PC-9 (cell line): ENCODE data around the gene TUBG1. TPM values are rescaled to one million over a fixed set of nuclear protein-coding genes. Genes with fewer than 3 reads are reported as not detected.
A peak's percentile ranks its signal among the peaks of the same experiment; 100 is the strongest.

Experiments used
- BruUV-seq: library from RNA; stranded (reverse); fragments of 400-500 nt; replicated peaks from 2 replicates; lab custom pipeline; 2021; lab: Mats Ljungman, UMichigan
- CTCF ChIA-PET: fragments of 300-600 bp; sonication (Branson Sonifier 250); formaldehyde crosslinking; loops from one replicate; lab custom pipeline; 2022; ENCODE audit warnings: antibody characterized with exemption; lab: Charles Lee
- POLR2A ChIA-PET: fragments of 300-600 bp; sonication (Branson Sonifier 250); formaldehyde crosslinking; loops from one replicate; lab custom pipeline; 2022; ENCODE audit warnings: antibody characterized with exemption; ENCODE audit not compliant: unreplicated experiment; lab: Charles Lee
- DNase-seq, 2 experiments: peaks; one replicate each; pipeline versions ENCODE4 v3.0.0 to v3.0.0-alpha.2; 2015 to 2022; ENCODE audit warnings: mixed read lengths in 1 of 2
- H2AFZ ChIP-seq: fragments of 200-600 bp; sonication (generic); 2 replicates; pipeline ENCODE4 v1.8.1; 2017; ENCODE audit warnings: antibody characterized with exemption
- H3F3A ChIP-seq: fragments of 200-600 bp; sonication (generic); 2 replicates; pipeline ENCODE4 v1.8.1; 2017; ENCODE audit warnings: antibody characterized with exemption, mild to moderate bottlenecking, low read depth; ENCODE audit not compliant: insufficient read depth
- H3K27ac ChIP-seq: fragments of 200-600 bp; sonication (generic); 2 replicates; pipeline ENCODE4 v1.6.1; 2016; ENCODE audit warnings: mixed run types
- H3K27me3 ChIP-seq: fragments of 200-600 bp; sonication (generic); 2 replicates; pipeline ENCODE4 v1.6.1; 2016; ENCODE audit warnings: low read depth, mixed run types; ENCODE audit not compliant: insufficient read depth
- H3K36me3 ChIP-seq: fragments of 200-600 bp; sonication (generic); 2 replicates; pipeline ENCODE4 v1.6.1; 2016; ENCODE audit warnings: low read depth, mixed run types
- H3K4me1 ChIP-seq: fragments of 200-600 bp; sonication (generic); replicated peaks from 2 replicates; pipeline ENCODE4 v1.6.1; 2016; ENCODE audit warnings: mixed run types; ENCODE audit not compliant: insufficient read depth
- H3K4me2 ChIP-seq: fragments of 200-600 bp; sonication (generic); 2 replicates; pipeline ENCODE4 v1.6.1; 2017; ENCODE audit warnings: mixed run types
- H3K4me3 ChIP-seq: fragments of 200-600 bp; sonication (generic); 2 replicates; pipeline ENCODE4 v1.6.1; 2016; ENCODE audit warnings: mixed run types
- H3K79me2 ChIP-seq: fragments of 200-600 bp; sonication (generic); 2 replicates; pipeline ENCODE4 v1.6.1; 2017; ENCODE audit warnings: low read depth, mixed run types
- H3K9me2 ChIP-seq: fragments of 200-600 bp; sonication (generic); 2 replicates; pipeline ENCODE4 v1.8.1; 2017; ENCODE audit warnings: mild to moderate bottlenecking; ENCODE audit not compliant: insufficient read depth
- H3K9me3 ChIP-seq: fragments of 200-600 bp; sonication (generic); 2 replicates; pipeline ENCODE4 v1.8.1; 2016; ENCODE audit warnings: low read depth; ENCODE audit not compliant: insufficient read depth
- H4K20me1 ChIP-seq: fragments of 200-600 bp; sonication (generic); 2 replicates; pipeline ENCODE4 v1.8.1; 2017; ENCODE audit not compliant: insufficient read depth
- EZH2 ChIP-seq: fragments of 200-600 bp; sonication (generic); IDR thresholded peaks from 2 replicates; pipeline ENCODE4 v1.8.0; 2017; ENCODE audit warnings: antibody characterized with exemption, low read depth
- intact Hi-C: fragments of 100-400 bp; cut with micrococcal nuclease; formaldehyde crosslinking; loops from one replicate; pipeline ENCODE4 v1.10.0; 2022; ENCODE audit not compliant: unreplicated experiment
- total RNA-seq: library from RNA; stranded (reverse); gene quantifications from 2 replicates; pipeline ENCODE4 v1.2.3, GENCODE V29; 2021
- TF ChIP-seq, protein P1 (sequence below): fragments of 200-600 bp; sonication (generic); conservative IDR thresholded peaks from 2 replicates; pipeline ENCODE4 v1.6.1; 2017; ENCODE audit warnings: mixed run types, antibody characterized with exemption, mild to moderate bottlenecking, moderate library complexity

The TUBG1 gene
- total RNA-seq, 1 experiment from 2014 or later: 85.6 TPM

DNA sequence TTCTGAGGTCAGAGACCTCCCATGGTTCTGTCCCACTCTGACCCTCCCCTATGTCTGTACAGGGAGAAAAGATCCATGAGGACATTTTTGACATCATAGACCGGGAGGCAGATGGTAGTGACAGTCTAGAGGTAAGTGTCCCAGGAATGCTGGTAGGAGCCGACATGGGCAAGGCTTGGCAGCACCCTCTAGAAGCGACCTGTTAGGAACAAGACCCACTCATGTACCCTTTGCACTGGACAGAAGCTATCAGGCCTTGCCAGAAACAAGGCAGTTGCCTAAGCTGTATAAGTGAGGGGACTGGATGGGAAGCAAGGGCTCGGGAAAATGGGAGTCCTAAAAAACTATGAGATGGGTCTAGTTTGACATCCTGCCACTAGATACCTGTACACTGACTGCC is 2.5 kb downstream of the TUBG1 start:
- BruUV-seq: no TSS peak
- peaks cover 19% of the 10 kb centered on the region; the same call in 1 of the 2 replicates for H3K36me3 ChIP-seq

DNA sequence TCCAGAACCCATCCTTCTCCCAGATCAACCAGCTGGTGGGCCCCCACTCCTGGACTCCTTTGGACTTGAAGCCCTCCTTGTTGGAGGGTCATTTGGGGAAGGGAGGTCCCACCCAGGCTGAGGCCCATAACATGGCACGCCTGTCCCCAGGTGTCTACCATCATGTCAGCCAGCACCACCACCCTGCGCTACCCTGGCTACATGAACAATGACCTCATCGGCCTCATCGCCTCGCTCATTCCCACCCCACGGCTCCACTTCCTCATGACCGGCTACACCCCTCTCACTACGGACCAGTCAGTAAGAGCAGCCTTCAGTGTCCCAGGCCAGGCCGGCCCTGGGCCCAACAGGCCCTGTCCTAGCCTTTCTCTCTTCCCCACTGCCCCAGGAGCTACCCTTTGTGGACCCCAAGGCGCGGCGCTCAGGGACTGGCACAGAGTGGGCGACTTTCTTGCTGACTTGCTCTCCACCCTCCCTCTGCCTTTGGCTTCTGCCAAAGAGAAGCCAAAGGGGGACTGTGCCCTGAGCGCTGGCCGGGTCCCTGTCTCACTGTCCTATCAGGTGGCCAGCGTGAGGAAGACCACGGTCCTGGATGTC is 4.3 kb downstream of the TUBG1 start:
- no peaks in the 10 kb centered on the region for H3K27me3 ChIP-seq
- no peak overlapping the region for H3K27ac ChIP-seq
- H3K36me3 ChIP-seq: peaks cover 19% of the 10 kb centered on the region; the same call in 1 of the 2 replicates
- H3K4me2 ChIP-seq: no peak overlapping the region
- no peak for TF ChIP-seq EZH2
- TF ChIP-seq, protein P1, sequence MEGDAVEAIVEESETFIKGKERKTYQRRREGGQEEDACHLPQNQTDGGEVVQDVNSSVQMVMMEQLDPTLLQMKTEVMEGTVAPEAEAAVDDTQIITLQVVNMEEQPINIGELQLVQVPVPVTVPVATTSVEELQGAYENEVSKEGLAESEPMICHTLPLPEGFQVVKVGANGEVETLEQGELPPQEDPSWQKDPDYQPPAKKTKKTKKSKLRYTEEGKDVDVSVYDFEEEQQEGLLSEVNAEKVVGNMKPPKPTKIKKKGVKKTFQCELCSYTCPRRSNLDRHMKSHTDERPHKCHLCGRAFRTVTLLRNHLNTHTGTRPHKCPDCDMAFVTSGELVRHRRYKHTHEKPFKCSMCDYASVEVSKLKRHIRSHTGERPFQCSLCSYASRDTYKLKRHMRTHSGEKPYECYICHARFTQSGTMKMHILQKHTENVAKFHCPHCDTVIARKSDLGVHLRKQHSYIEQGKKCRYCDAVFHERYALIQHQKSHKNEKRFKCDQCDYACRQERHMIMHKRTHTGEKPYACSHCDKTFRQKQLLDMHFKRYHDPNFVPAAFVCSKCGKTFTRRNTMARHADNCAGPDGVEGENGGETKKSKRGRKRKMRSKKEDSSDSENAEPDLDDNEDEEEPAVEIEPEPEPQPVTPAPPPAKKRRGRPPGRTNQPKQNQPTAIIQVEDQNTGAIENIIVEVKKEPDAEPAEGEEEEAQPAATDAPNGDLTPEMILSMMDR: no peak
- H4K20me1 ChIP-seq: no peaks in the 10 kb centered on the region; the same call in 1 of the 2 replicates
- ChIA-PET CTCF (no interaction called here), POLR2A (no interaction called here)
- H3K79me2 ChIP-seq: peaks cover 23% of the 10 kb centered on the region
- intact Hi-C loops: no loop called here
- H3K4me1 ChIP-seq: peaks cover 15% of the 10 kb centered on the region
- peaks cover 34% of the 10 kb centered on the region for H3F3A ChIP-seq
- H3K9me3 ChIP-seq: no peaks in the 10 kb centered on the region
- H3K4me3 ChIP-seq: no peak overlapping the region
- H2AFZ ChIP-seq: no peak overlapping the region
- H3K9me2 ChIP-seq: no peaks in the 10 kb centered on the region
- no peak for DNase-seq
- no TSS peak for BruUV-seq

More for the DNA sequence above, 2.5 kb downstream of the TUBG1 start:
- Histone ChIP-seq H3K9me3 (no peaks in the 10 kb centered on the region), H3K27me3 (no peaks in the 10 kb centered on the region), H3K79me2 (peaks cover 40% of the 10 kb centered on the region), H2AFZ (no peak overlapping the region), H3K4me3 (no peak overlapping the region), H3K9me2 (no peaks in the 10 kb centered on the region), H3K4me2 (no peak overlapping the region), H3K27ac (no peak overlapping the region), H3F3A (peaks cover 17% of the 10 kb centered on the region), H3K4me1 (peaks cover 12% of the 10 kb centered on the region), H4K20me1 (0 out of 2 replicates have a peak, but pooled peaks cover 7% of the 10 kb centered on the region)
- intact Hi-C loops: no loop called here
- ChIA-PET CTCF (no interaction called here), POLR2A (no interaction called here)
- TF ChIP-seq, protein P1: no peak
- no peak for TF ChIP-seq EZH2
- DNase-seq: no peak

DNA sequence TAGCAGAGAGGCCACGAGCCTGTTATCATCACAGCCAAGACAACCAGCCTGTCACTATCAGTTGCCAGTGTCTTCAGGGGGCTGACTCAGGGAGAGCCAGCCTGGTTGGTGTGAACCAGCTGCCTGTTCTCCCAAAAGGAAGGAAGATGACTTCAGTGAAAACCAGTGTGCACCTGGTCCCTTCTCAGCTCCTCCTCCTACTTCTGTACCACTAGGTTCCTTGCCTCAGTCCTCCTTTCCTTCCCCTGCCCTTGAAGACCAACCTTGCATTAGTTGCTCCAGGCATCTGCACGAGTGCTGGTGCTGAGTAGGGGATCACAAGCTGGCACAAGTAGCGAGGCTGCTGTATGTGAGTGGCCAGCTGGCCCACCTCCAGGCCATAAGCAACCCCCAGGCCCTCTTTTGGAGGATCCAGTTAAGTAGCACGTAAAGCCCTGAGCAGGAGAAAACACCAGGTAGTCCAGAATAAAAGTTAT is 8.5 kb downstream of the TUBG1 start:
- no peaks in the 10 kb centered on the region for H3K9me3 ChIP-seq
- BruUV-seq: no TSS peak
- peaks cover 37% of the 10 kb centered on the region for H3F3A ChIP-seq
- peaks cover 3% of the 10 kb centered on the region; the same call in 1 of the 2 replicates for H3K36me3 ChIP-seq
- H3K27ac ChIP-seq: 0 out of 2 replicates have a peak overlapping the region, but pooled peaks have one; percentile 24
- H3K4me1 ChIP-seq: peaks cover 22% of the 10 kb centered on the region
- no peak for TF ChIP-seq EZH2
- intact Hi-C loops: loop anchor here (1.0 to 2.0 kb wide), 2 partner anchors 49 to 61 kb away; no protein-coding TSS in a partner anchor
- no peaks in the 10 kb centered on the region for H3K9me2 ChIP-seq
- no peak overlapping the region for H3K4me3 ChIP-seq
- H4K20me1 ChIP-seq: no peaks in the 10 kb centered on the region; the same call in 1 of the 2 replicates
- peak overlapping the region; percentile 48 for H3K4me2 ChIP-seq
- H3K27me3 ChIP-seq: no peaks in the 10 kb centered on the region
- DNase-seq: no peak
- no peak overlapping the region for H2AFZ ChIP-seq
- no peaks in the 10 kb centered on the region for H3K79me2 ChIP-seq
- POLR2A ChIA-PET: interaction anchor here (0.5 to 1.3 kb wide), 6 partner anchors 9 to 1743 kb away, joined by 3 to 9 read pairs (median 4); partner anchors contain the start of genes BECN1, RETREG3 and TUBG1
- CTCF ChIA-PET: interaction anchor here (0.6 to 1.8 kb wide), 6 partner anchors 29 to 831 kb away, joined by 3 to 8 read pairs (median 5); partner anchors contain the start of genes PLEKHH3 and PSMC3IP
